ENCODE measurements around the gene PGLYRP3. TPM values are rescaled to one million over a fixed set of nuclear protein-coding genes. Genes with fewer than 3 reads are reported as not detected.
"Not testable (repeated sequence)": the region's sequence is repeated elsewhere in the genome, so short reads cannot be mapped to it uniquely, and the experiment has no call there.

The PGLYRP3 gene
- total RNA-seq, 1 donor from 2014 or later = 0.53 TPM

GRCh38 chr1:153349363-153350320 is 36.9 kb upstream of the PGLYRP3 start:
- Histone ChIP-seq H3K36me3 (ENCODE audit: control insufficient read depth, insufficient read depth, low read length) (no peaks in the 10 kb centered on the region), H3K27me3 (ENCODE audit: control insufficient read depth, insufficient read depth, low read length) (no peaks in the 10 kb centered on the region), H3K4me3 (ENCODE audit: low read depth, low read length) (no peak overlapping the region)
- DNase-seq (ENCODE audit: low read depth) (no peak), FAIRE-seq (no peak)
- no peak for TF ChIP-seq CTCF (IDR thresholded peaks at IDR 0.05; ENCODE audit: insufficient read depth, low read length, severe bottlenecking)

GRCh38 chr1:153348511-153349362 is 36.0 kb upstream of the PGLYRP3 start, which contains the start of gene PGLYRP4:
Gene PGLYRP4, minus strand, starts transcription at chr1:153348841. Its CDS starts 909 bp downstream, at chr1:153347932.
- H3K27me3 ChIP-seq (ENCODE audit: control insufficient read depth, insufficient read depth, low read length) = no peaks in the 10 kb centered on the region
- no peaks in the 10 kb centered on the region for H3K36me3 ChIP-seq (ENCODE audit: control insufficient read depth, insufficient read depth, low read length)
- FAIRE-seq = no peak
- DNase-seq (ENCODE audit: low read depth) = peak; percentile 81
- no peak within 1 kb of the TSS for H3K4me3 ChIP-seq (ENCODE audit: low read depth, low read length)
- no peak for TF ChIP-seq CTCF (IDR thresholded peaks at IDR 0.05; ENCODE audit: insufficient read depth, low read length, severe bottlenecking)

GRCh38 chr1:153347856-153348255 is 35.1 kb upstream of the PGLYRP3 start:
- Histone ChIP-seq H3K4me3 (ENCODE audit: low read depth, low read length) (no peak overlapping the region), H3K36me3 (ENCODE audit: control insufficient read depth, insufficient read depth, low read length) (no peaks in the 10 kb centered on the region), H3K27me3 (ENCODE audit: control insufficient read depth, insufficient read depth, low read length) (no peaks in the 10 kb centered on the region)
- no peak for DNase-seq (ENCODE audit: low read depth)
- no peak for FAIRE-seq
- TF ChIP-seq CTCF (IDR thresholded peaks at IDR 0.05; ENCODE audit: insufficient read depth, low read length, severe bottlenecking) = no peak

- not testable (repeated sequence) for FAIRE-seq; DNase-seq (ENCODE audit: low read depth); H3K27me3 ChIP-seq (ENCODE audit: control insufficient read depth, insufficient read depth, low read length); H3K4me3 ChIP-seq (ENCODE audit: low read depth, low read length); H3K36me3 ChIP-seq (ENCODE audit: control insufficient read depth, insufficient read depth, low read length)
Measured at GRCh38 chr1:153347049-153347448, 34.3 kb upstream of the PGLYRP3 start.

- no peaks in the 10 kb centered on the region for H3K27me3 ChIP-seq (ENCODE audit: control insufficient read depth, insufficient read depth, low read length)
- no peak overlapping the region for H3K4me3 ChIP-seq (ENCODE audit: low read depth, low read length)
- no peak for TF ChIP-seq CTCF (IDR thresholded peaks at IDR 0.05; ENCODE audit: insufficient read depth, low read length, severe bottlenecking)
- FAIRE-seq (no peak), DNase-seq (ENCODE audit: low read depth) (no peak)
- H3K36me3 ChIP-seq (ENCODE audit: control insufficient read depth, insufficient read depth, low read length) = no peaks in the 10 kb centered on the region
Measured at GRCh38 chr1:153346077-153346723, 33.4 kb upstream of the PGLYRP3 start.

All from bronchial epithelial cell (primary cell).